T-helper 2 cell treated with Interferon-gamma antibody and Interleukin-4, amounts not matched to agents 5 μg/mL and 100 μg/mL, for 36 hours (primary cell): ENCODE data around the gene KRTAP6-3.

ENCODE experiments used
- DNase-seq: peaks from one replicate; pipeline ENCODE4 v3.0.0; 2021; ENCODE audit warnings: low spot score
- H3K27ac Mint-ChIP-seq: one replicate; pipeline ENCODE4 v1.8.0; 2021; ENCODE audit warnings: mild to moderate bottlenecking, mixed read lengths
- H3K27me3 Mint-ChIP-seq: one replicate; pipeline ENCODE4 v1.8.0; 2021; ENCODE audit warnings: low read depth, mixed read lengths
- H3K36me3 Mint-ChIP-seq: one replicate; pipeline ENCODE4 v1.8.0; 2021; ENCODE audit warnings: low read depth, mixed read lengths
- H3K4me1 Mint-ChIP-seq: one replicate; pipeline ENCODE4 v1.8.0; 2021; ENCODE audit warnings: low read depth, mixed read lengths
- H3K4me3 Mint-ChIP-seq: one replicate; pipeline ENCODE4 v1.8.0; 2022; ENCODE audit warnings: mild to moderate bottlenecking, moderate library complexity, mixed read lengths
- H3K9me3 Mint-ChIP-seq: one replicate; pipeline ENCODE4 v1.8.0; 2021; ENCODE audit warnings: mixed read lengths

The KRTAP6-3 gene

GRCh38 chr21:30605968-30606367 lies 13.7 kb downstream of the KRTAP6-3 start:
- Mint-ChIP-seq H3K9me3 (peaks cover 20% of the 10 kb centered on the region), H3K27ac (no peak overlapping the region)

GRCh38 chr21:30612132-30612531 lies 19.9 kb downstream of the KRTAP6-3 start:
- Mint-ChIP-seq H3K4me3 (no peak overlapping the region), H3K27me3 (no peaks in the 10 kb centered on the region), H3K4me1 (peaks cover 2% of the 10 kb centered on the region), H3K9me3 (peaks cover 18% of the 10 kb centered on the region), H3K36me3 (no peaks in the 10 kb centered on the region), H3K27ac (no peak overlapping the region)
- DNase-seq, result no peak

More at GRCh38 chr21:30605968-30606367, 13.7 kb downstream of the KRTAP6-3 start:
- H3K36me3 Mint-ChIP-seq, result no peaks in the 10 kb centered on the region
- H3K4me1 Mint-ChIP-seq, result no peaks in the 10 kb centered on the region
- DNase-seq, result no peak
- H3K27me3 Mint-ChIP-seq, result peaks cover 2% of the 10 kb centered on the region
- no peak overlapping the region for H3K4me3 Mint-ChIP-seq

- H3K9me3 Mint-ChIP-seq, result peaks cover 18% of the 10 kb centered on the region
- no peak for DNase-seq
- H3K4me3 Mint-ChIP-seq, result no peak within 1 kb of the TSS
- H3K4me1 Mint-ChIP-seq, result peaks cover 2% of the 10 kb centered on the region
- no peak within 1 kb of the TSS for H3K27ac Mint-ChIP-seq
- H3K36me3 Mint-ChIP-seq, result no peaks in the 10 kb centered on the region
- H3K27me3 Mint-ChIP-seq, result no peaks in the 10 kb centered on the region
Measured at GRCh38 chr21:30613836-30614235, 21.6 kb downstream of the KRTAP6-3 start, which contains the start of gene KRTAP6-1. Gene KRTAP6-1, minus strand, starts transcription at chr21:30613930. Its CDS starts 26 bp downstream, at chr21:30613904.

- peaks cover 18% of the 10 kb centered on the region for H3K9me3 Mint-ChIP-seq
- H3K27ac Mint-ChIP-seq, result no peak overlapping the region
- peaks cover 2% of the 10 kb centered on the region for H3K4me1 Mint-ChIP-seq
- no peaks in the 10 kb centered on the region for H3K36me3 Mint-ChIP-seq
- no peak for DNase-seq
- H3K4me3 Mint-ChIP-seq, result no peak overlapping the region
- no peaks in the 10 kb centered on the region for H3K27me3 Mint-ChIP-seq
Measured at GRCh38 chr21:30615199-30615598, 23.0 kb downstream of the KRTAP6-3 start.

- no peak within 1 kb of the TSS for H3K4me3 Mint-ChIP-seq
- H3K36me3 Mint-ChIP-seq, result no peaks in the 10 kb centered on the region
- peaks cover 2% of the 10 kb centered on the region for H3K4me1 Mint-ChIP-seq
- H3K9me3 Mint-ChIP-seq, result peaks cover 8% of the 10 kb centered on the region
- no peak within 1 kb of the TSS for H3K27ac Mint-ChIP-seq
- DNase-seq, result no peak
- H3K27me3 Mint-ChIP-seq, result no peaks in the 10 kb centered on the region
Measured at GRCh38 chr21:30616125-30616524, 23.9 kb downstream of the KRTAP6-3 start, which contains the start of gene KRTAP20-1. Gene KRTAP20-1, plus strand, starts transcription at chr21:30616425. Its CDS starts 30 bp downstream, at chr21:30616455.

- H3K9me3 Mint-ChIP-seq, result no peaks in the 10 kb centered on the region
- DNase-seq, result no peak
- no peaks in the 10 kb centered on the region for H3K4me1 Mint-ChIP-seq
- no peaks in the 10 kb centered on the region for H3K36me3 Mint-ChIP-seq
- H3K27me3 Mint-ChIP-seq, result no peaks in the 10 kb centered on the region
- H3K27ac Mint-ChIP-seq, result no peak overlapping the region
- H3K4me3 Mint-ChIP-seq, result no peak overlapping the region
Measured at GRCh38 chr21:30620080-30620479, 27.8 kb downstream of the KRTAP6-3 start.

GRCh38 chr21:30620522-30620921 lies 28.3 kb downstream of the KRTAP6-3 start, which contains the start of gene KRTAP20-4:
Gene KRTAP20-4, plus strand, starts transcription at chr21:30620627.
- H3K9me3 Mint-ChIP-seq, result no peaks in the 10 kb centered on the region
- DNase-seq, result no peak
- H3K4me1 Mint-ChIP-seq, result no peaks in the 10 kb centered on the region
- H3K27me3 Mint-ChIP-seq, result no peaks in the 10 kb centered on the region
- no peak within 1 kb of the TSS for H3K4me3 Mint-ChIP-seq
- H3K36me3 Mint-ChIP-seq, result no peaks in the 10 kb centered on the region
- H3K27ac Mint-ChIP-seq, result no peak within 1 kb of the TSS

- H3K4me3 Mint-ChIP-seq, result no peak overlapping the region
- H3K36me3 Mint-ChIP-seq, result no peaks in the 10 kb centered on the region
- H3K27ac Mint-ChIP-seq, result no peak overlapping the region
- no peaks in the 10 kb centered on the region for H3K27me3 Mint-ChIP-seq
- peaks cover 3% of the 10 kb centered on the region for H3K9me3 Mint-ChIP-seq
- no peaks in the 10 kb centered on the region for H3K4me1 Mint-ChIP-seq
- DNase-seq, result no peak
Measured at GRCh38 chr21:30623362-30623761, 31.1 kb downstream of the KRTAP6-3 start.

GRCh38 chr21:30625449-30626165 lies 33.4 kb downstream of the KRTAP6-3 start:
- no peaks in the 10 kb centered on the region for H3K36me3 Mint-ChIP-seq
- peaks cover 6% of the 10 kb centered on the region for H3K9me3 Mint-ChIP-seq
- H3K27me3 Mint-ChIP-seq, result no peaks in the 10 kb centered on the region
- no peak overlapping the region for H3K4me3 Mint-ChIP-seq
- no peak overlapping the region for H3K27ac Mint-ChIP-seq
- H3K4me1 Mint-ChIP-seq, result no peaks in the 10 kb centered on the region
- DNase-seq, result no peak

GRCh38 chr21:30628109-30628508 lies 35.9 kb downstream of the KRTAP6-3 start:
- Mint-ChIP-seq H3K9me3 (peaks cover 6% of the 10 kb centered on the region), H3K27ac (no peak overlapping the region), H3K4me1 (no peaks in the 10 kb centered on the region), H3K27me3 (no peaks in the 10 kb centered on the region), H3K36me3 (no peaks in the 10 kb centered on the region), H3K4me3 (no peak overlapping the region)
- no peak for DNase-seq

- Mint-ChIP-seq H3K27me3 (no peaks in the 10 kb centered on the region), H3K9me3 (peaks cover 6% of the 10 kb centered on the region), H3K27ac (no peak overlapping the region)
Measured at GRCh38 chr21:30629200-30629599, 37.0 kb downstream of the KRTAP6-3 start.

GRCh38 chr21:30634906-30635305 lies 42.7 kb downstream of the KRTAP6-3 start, which contains the start of gene KRTAP20-2:
Gene KRTAP20-2, plus strand, starts transcription at chr21:30635206. Its CDS starts 58 bp downstream, at chr21:30635264.
- Mint-ChIP-seq H3K27me3 (no peaks in the 10 kb centered on the region), H3K9me3 (no peaks in the 10 kb centered on the region), H3K4me3 (no peak within 1 kb of the TSS), H3K4me1 (no peaks in the 10 kb centered on the region), H3K36me3 (no peaks in the 10 kb centered on the region), H3K27ac (no peak within 1 kb of the TSS)
- no peak for DNase-seq

More at GRCh38 chr21:30629200-30629599, 37.0 kb downstream of the KRTAP6-3 start:
- Mint-ChIP-seq H3K36me3 (no peaks in the 10 kb centered on the region), H3K4me1 (no peaks in the 10 kb centered on the region), H3K4me3 (no peak overlapping the region)
- DNase-seq, result no peak

- no peaks in the 10 kb centered on the region for H3K27me3 Mint-ChIP-seq
- H3K27ac Mint-ChIP-seq, result no peak overlapping the region
- no peaks in the 10 kb centered on the region for H3K36me3 Mint-ChIP-seq
- no peaks in the 10 kb centered on the region for H3K9me3 Mint-ChIP-seq
- H3K4me1 Mint-ChIP-seq, result no peaks in the 10 kb centered on the region
- no peak for DNase-seq
- no peak overlapping the region for H3K4me3 Mint-ChIP-seq
Measured at GRCh38 chr21:30638686-30639085, 46.4 kb downstream of the KRTAP6-3 start.

- H3K9me3 Mint-ChIP-seq, result peaks cover 5% of the 10 kb centered on the region
- H3K36me3 Mint-ChIP-seq, result no peaks in the 10 kb centered on the region
- H3K27me3 Mint-ChIP-seq, result peaks cover 3% of the 10 kb centered on the region
- H3K27ac Mint-ChIP-seq, result no peak within 1 kb of the TSS
- no peak for DNase-seq
- no peaks in the 10 kb centered on the region for H3K4me1 Mint-ChIP-seq
- H3K4me3 Mint-ChIP-seq, result no peak within 1 kb of the TSS
Measured at GRCh38 chr21:30642564-30642963, 50.3 kb downstream of the KRTAP6-3 start, which contains the start of gene KRTAP20-3. Gene KRTAP20-3, plus strand, starts transcription at chr21:30642864.
